ENCODE results near the gene SLC44A5.
"Not testable (repeated sequence)": the region's sequence is repeated elsewhere in the genome, so short reads cannot be mapped to it uniquely, and the experiment has no call there.

Gene SLC44A5

DNA sequence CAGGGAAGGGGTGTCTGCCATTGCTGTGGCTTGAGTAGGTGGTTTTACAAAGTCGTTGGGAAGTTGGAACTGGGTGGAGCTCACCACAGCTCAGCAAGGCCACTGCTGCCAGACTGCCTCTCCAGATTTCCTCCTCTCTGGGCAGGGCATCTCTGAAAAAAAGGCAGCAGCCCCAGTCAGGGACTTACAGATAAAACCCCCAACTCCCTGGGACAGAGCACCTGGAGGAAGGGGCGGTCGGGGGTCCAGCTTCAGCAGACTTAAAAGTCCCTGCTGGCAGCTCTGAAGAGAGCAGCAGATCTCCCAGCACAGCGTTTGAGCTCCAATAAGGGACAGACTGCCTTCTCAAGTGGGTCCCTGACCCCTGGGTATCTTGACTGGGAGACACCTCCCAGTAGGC lies 352.6 kb downstream of the SLC44A5 start:
- no peak for DNase-seq

DNA sequence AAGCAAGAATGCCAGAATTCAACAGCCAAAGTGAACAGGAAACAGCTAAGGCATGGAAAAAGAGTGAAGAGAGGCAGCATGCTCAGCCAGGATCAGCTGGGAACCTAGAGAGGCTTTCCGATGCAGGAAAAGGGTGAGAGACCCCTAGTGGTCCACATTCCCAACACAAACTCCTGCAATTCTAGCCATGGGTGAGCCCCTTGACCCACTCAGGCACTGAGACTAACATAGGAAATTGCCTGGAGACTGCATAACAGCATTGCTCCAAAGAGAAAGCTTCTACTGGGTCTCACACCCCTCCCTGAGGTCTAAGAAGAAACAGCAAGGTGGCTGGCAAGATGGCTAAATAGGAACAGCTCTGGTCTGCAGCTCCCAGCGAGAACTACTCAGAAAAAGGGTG lies 353.5 kb downstream of the SLC44A5 start:
- no peak for DNase-seq

DNA sequence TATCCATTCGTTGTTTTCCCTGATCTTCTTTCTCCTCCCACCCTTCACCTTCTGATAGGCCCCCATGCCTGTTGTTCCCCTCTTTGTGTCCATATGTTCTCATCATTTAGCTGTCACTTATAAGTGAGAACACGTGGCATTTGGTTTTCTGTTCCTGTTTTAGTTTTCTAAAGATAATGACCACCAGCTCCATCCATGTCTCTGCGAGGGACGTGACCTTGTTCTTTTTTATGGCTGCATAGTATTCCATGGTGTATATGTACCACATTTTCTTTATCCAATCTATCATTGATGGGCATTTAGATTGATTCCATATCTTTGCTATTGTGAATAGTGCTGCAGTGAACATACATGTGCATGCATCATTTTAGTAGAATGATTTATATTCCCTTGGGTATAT lies 360.8 kb downstream of the SLC44A5 start:
- not testable (repeated sequence) for DNase-seq

DNA sequence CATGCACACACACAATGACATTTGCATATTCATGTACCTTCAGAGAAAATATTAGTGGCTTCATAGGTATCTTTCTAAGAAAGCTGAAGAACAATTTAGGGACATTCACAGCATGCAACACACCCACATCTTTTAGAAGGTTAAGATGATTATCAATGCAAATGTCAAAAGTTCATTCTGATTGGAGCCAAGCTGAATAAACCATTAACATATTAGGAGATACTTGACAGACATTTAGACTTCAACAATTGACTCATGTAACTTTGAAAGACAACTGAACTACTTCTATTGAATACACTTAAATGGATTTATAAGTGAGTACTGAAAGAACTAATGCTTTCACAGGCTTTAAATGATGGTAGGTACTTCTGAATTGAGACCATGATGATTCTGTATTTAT lies 365.7 kb downstream of the SLC44A5 start:
- no peak for DNase-seq

DNA sequence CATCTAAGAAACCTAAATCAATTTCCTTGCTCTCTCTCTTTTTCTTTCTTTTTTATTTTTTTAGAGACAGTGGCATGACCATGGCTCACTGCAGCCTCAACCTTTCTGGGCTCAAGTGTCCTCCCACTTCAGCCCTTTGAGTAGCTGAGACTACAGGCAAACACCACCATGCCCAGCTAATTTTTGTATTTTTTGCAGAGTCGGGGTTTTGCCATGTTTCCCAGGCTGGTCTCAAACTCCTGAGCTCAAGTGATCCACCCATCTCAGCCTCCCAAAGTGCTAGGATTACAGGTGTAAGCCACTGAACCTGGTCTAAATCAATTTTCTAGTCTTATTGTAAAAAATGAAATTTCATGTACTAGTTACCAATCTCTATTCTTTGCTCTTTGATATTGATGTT lies 367.8 kb downstream of the SLC44A5 start:
- DNase-seq = no peak

DNA sequence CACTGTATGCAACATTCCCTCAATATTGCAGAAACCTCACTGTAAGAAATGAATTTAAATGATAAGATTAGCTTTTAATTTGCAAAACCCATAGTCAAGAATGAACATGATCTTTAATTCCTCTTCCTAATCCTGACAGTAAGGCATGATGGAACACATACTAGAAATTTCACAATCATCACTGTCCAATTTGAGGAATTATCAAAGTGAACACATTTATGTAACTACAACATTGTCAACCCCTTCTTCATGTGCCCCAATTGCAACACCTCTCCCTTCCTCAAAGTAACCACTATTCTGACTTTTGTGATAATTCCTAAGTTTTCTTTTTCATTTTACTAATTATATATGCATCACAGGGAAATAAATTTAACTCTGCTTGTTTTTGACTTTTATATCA lies 373.6 kb downstream of the SLC44A5 start:
- DNase-seq = no peak

DNA sequence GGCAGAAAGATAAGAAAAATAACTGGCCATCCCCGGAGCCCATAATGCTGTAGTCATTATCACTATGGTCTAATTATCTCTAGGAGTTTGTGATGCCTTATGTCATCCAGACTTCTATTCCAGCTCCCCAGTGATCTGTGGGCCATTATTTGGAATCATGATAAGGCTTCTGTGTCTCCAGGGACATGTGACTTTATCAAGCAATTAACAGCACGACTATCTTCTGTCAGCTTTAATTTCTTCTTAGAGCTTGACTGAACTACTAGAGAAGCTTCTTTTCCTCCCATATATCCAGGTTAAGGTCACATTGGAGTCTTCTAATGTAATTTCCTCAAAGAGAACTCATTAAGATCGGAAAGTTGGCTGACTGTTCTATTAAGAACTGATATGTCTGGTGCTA lies 376.4 kb downstream of the SLC44A5 start:
- DNase-seq = no peak

DNA sequence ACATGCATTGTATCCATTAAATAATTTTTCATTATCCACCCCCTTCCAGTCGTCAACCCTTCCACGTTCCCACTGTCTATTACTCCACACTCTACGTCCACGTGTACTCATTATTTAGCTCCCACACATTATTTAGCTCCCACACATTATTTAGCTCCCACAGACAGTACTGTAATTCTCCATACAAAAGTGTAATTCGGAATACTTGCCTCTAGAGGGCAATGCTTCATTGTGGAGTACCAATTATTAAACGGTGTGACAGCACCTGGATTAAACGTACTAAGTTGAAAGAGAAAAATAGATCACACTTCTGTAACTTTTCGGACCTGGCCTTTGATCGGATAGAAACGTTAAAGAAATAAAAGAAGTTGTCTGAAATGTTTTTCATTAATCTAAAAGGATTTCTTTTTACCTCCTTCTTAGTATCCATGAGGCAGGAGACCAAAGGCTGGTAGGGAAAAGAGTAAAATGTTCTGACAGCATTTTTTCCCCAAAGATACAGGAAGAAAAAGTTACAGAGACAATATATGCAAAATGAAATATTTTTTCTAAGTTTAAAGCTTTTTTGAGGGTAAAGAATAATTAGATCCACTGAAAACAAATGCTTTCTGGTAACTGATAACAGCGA lies 377.5 kb downstream of the SLC44A5 start:
- DNase-seq = no peak

DNA sequence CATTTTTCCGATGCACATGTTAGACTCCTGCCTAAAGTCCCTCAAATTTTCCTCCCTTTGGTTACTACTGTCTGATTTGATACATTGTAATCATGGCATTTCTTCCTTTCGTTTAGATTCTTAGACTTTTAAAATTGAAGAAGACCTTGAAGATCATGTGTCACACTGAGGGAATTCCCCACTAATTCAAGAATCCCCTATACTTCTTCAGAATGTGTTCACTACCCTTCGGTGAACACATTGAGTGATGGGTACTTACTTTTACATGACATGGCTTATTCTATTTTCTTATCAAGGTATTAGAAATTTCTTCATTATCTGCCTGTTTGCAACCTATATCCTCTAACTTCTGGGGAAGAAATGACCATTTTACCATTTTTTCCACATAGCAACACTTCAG lies 390.8 kb downstream of the SLC44A5 start:
- DNase-seq = no peak

DNA sequence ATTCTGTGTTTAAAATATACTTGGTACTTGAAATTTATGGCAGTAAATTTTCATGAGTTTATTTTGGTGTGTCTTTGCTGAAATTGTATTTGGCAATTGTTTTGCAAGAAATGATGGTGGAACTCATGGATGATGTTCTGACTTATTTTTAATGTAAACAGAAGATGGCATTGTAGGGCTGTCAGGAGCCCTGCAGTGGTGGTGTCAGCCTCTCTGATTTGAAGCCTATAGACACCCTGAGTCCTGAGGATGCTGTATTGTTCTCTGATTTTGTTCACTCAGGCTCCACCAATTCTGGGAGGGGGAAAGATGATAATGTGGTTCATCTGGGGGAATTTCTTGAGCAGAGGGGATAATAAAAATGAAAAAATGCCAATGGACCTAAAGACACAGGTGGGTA lies 396.9 kb downstream of the SLC44A5 start:
- no peak for DNase-seq

DNA sequence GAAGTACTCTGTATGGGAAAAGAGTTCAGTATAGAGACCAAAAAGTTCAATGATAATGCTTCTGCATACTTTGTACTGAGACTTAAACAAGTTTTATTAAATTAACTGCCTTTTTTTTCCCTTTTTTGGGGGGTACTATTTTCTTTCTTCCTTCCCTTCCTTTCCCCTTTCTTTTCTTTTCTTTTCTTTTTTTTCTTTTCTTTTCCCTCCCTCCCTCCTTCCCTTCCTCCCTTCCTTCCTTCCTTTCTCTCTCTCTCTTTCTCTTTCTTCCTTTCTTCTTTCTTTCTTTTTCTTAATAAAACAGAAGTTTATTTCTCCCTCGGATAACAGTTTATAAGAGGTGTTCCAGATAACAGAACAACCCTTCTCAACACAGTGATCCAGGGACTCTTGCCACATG lies 399.3 kb downstream of the SLC44A5 start:
- DNase-seq = no peak

DNA sequence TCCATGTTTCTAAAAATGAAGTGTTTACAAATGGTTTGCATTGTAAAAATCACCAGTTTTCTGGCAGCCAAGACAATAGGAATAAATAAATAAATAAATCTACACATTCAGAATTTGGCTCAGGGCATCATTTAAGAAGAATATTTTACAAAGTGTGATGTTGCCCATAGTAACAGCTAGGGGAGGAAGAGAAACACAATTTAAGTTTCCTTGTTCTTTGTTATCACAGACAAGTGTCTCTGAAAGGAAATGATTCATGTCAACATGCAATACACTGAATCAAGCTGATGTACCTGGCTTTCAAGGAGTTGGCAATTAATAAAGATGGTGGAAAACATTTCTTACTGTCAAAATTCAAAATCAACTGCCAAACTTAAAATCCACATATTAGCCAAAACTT lies 402.1 kb downstream of the SLC44A5 start:
- DNase-seq = no peak

DNA sequence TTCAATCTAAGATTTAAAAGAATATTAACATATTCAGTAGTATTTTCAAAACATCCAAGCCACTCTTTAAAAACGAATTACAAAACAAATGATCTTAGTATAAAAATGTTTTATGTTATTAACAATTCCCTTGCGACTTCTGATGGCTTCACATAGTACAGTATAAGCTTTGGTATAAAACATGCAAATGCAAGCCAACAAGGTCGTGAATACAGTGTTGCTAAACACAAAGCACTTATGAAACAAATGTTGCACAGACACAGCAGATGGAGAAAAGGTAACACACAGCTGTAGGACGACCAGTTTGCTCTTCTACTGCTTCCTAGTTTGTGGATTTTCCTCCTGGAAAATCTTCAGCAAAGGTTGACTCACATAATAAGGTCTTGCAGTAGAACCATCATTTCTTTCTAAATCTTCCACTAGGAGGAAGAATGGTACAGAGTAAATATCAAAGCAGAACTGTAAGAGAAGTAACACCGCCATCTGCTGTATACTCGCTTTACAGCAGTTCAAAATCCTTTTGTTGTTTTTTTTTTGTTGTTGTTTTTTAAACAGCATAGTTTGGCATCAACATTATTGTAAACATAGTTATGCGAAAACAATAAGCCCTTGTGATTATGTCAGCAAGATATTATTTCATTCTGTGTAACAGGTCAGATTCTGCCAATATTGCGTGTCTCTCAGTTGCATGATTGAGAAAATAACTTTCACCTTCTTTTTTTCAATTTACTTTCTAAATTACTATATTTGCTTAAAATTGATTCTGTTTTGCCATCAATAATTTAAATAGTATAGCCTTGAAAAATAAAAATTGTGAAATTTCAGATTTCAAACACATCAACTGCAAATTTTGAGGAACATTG lies 407.3 kb downstream of the SLC44A5 start:
- no peak for DNase-seq

DNA sequence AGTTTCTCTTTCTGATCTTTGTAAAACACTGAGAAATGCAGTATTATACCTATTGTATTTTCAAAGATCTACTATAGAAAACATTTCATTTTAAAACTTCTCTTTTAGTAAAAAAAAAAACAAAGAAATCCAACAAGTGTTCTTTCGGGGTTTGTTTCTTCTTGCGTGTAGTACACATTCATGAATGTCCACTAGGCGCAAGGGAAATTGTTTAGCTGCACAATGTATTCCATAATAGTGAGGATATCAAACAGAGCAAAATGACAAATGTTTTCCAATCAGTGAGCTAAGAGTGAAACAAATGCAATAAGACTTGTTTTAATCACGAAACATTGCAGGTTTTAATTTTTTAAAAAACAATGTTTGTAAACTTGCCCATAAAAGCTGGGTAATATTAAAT lies 408.2 kb downstream of the SLC44A5 start:
- no peak for DNase-seq

DNA sequence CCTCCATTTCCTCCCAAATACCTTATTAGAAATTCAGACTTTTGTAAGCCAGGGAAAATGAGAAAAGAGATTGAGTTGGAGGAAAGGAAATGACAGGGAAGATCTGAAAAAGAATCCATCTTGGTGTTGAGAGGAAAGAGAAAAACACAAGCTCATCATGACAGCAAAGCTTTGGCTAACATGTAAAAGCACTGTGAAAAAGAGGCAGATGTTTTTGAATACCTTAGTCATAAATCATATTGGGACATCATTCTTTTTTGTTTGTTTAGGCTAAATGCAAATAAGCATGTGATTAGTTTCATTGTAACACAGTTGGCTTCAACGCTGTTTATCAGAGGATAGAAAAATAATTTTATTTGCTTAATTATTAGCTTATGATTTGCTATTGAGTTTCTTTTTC lies 412.2 kb downstream of the SLC44A5 start:
- no peak for DNase-seq

DNA sequence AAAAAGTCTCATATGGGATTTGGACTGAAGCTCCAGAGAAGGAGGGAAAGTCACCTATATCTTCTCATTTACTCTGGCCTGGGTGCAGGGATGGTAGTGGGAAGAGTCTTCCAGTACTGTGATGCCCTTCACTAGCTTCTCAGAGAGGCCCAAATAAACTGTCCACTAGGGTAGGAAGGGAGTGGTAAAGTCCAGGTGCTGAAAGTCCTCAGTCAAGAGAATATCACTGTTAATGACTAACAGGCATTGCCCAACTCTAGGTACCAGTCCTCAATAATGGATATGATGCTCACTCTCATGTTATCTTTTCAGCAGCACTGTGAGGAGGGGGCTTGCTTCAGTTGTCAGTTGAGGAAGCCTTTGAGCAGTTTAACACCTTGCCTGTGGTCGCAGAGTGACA lies 412.8 kb downstream of the SLC44A5 start:
- no peak for DNase-seq

DNA sequence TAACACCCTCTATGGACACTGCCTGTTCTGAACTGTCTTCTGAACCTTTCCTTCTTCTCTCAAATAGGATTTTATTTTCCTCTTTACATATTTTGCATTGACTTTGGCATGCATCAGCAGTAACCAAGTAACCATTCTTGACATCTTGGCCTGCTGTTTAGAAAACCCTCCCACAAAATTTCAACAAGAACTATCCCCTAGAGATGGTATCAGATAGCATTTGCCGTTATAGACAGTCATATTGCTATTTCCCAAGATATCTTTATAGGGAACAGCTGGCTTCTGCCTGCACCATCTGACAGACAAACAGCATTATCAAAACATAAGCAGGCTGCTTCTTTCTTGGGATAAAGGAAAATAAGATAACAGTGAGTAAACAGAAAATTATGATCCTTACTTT lies 422.0 kb downstream of the SLC44A5 start:
- no peak for DNase-seq

DNA sequence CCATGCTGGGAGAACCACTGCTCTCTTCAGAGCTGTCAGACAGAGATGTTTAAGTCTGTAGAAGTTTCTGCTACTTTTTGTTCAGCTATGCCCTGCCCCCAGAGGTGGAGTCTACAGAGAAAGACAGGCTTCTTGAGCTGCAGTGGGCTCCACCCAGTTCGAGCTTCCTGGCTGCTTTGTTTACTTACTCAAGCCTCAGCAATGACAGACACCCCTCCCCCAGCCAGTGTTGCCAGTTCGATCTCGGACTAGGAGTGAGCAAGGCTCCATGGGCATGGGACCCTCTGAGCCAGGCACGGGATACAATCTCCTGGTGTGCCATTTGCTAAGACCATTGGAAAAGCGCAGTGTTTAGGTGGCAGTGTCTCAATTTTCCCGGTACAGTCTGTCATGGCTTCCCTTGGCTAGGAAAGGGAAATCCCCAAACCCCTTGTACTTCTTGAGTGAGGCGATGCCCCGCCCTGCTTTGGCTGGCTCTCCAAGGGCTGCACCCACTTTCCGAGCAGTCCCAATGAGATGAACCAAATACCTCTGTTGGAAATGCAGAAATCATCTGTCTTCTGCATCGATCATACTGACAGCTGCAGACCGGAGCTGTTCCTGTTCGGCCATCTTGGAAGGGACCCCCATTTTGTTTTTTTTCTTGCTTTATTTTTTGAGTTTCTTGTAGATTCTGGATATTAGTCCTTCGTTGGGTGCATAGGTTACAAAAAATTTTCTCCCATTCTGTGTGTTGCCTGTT lies 429.5 kb downstream of the SLC44A5 start:
- not testable (repeated sequence) for DNase-seq

DNA sequence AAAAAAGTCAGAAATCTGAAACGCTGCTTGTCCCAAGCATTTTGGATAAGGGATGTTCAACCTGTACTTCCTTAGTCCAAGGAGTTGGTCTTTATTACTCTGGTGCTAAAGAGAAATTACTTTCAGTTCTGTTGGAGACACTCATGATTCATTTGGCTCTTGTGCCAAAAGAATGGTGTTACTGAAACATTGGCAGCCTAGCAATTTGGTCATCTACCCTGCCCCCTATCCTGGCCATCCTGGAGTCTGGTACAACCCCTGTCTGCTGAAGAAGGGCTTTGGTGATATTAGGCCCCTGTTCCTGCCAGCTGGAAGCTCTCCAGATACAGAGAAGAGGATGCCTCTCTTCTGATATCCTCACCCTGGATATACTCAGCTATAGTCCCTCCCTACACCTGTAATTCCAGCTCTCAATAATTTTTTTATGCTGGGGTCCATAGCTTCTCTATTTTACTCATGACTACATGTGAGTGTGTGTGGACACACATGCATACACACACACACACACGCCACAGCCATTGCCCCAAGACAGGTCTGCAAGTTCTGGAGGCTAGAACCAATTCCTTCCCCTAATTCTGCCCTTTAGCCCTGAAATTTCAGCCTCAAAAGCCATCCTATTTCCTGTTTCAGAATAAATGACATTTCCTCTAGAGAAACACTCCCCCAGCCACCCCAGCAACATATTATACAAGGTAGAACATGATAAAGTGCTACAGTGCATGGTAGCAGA lies 436.7 kb downstream of the SLC44A5 start:
- DNase-seq = no peak

DNA sequence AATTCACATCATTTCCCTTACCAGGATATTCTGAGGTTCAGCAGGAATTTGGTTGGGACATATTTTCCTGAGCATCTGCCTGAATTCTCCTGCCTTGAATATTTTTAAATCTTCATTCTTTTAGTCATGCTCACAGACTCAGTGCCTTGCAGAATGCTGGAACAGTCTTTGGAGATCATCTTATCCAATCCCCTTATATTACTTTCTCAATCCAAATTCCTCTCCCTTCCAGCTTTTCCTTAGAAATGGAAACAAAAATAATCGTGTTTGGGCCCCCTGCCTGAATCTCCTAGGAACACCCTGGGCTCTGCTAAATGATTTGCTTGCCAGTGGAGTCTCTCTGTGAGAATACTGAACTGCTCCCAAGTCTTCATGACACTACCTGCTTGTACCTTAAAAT lies 438.4 kb downstream of the SLC44A5 start:
- no peak for DNase-seq

DNA sequence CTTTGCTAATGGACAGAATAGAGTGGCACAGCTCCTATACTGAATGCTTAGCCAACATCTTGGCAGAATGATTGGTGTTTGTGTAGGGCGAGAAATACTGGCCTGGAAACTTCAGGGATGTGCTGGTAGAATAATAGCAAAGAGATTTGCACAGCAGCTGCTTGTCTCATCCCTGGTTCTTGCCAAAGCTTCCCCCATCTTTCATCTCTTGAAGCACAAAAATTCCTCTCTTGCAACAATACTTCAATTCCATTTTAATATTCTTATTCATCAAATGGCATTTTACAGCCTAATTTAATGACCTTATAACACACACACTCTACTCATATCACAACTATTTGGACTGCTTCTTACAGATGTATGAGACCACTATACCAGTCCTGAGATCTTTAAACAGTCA lies 439.0 kb downstream of the SLC44A5 start:
- DNase-seq = no peak

DNA sequence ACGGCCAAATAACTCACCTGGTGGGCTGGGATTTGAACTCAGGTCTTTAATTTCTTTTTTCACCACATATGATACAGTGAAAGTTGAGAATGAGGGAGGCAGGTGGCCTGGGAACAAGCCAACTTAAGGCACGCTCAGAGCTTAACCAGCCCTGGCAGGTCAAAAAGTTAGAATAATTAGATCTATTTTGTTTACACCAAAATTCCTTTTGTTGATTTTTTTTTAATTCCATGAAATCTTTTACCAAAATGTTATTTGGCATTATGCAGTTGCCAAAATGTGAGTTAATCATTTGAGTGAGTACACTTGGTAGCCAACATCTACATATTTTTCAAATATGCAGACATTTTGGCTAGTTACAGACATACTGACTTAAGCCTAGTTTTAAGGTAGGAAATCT lies 439.9 kb downstream of the SLC44A5 start:
- no peak for DNase-seq

DNA sequence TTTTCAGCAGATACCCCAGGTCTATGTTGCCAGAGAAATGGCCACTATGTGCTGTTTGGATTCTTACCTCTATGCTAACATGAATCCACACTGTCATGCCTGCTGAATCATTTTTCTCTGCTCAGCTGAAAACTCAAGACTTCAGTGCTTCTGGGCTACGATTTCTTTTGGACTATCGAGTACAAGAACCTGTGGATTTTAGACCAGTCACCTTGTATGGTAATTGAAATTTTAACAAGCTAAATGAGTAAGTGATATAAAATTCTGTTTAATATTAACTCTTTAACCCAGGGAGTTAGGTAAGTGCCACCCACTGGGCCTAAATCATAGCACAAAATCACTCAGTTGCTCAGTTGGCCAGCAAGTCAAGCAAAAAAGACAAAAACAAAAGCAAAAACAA lies 440.9 kb downstream of the SLC44A5 start:
- no peak for DNase-seq
